ENCODE measurements around the gene GRIN1.
"Not testable (repeated sequence)": the region's sequence is repeated elsewhere in the genome, so short reads cannot be mapped to it uniquely, and the experiment has no call there.

Gene GRIN1

DNA sequence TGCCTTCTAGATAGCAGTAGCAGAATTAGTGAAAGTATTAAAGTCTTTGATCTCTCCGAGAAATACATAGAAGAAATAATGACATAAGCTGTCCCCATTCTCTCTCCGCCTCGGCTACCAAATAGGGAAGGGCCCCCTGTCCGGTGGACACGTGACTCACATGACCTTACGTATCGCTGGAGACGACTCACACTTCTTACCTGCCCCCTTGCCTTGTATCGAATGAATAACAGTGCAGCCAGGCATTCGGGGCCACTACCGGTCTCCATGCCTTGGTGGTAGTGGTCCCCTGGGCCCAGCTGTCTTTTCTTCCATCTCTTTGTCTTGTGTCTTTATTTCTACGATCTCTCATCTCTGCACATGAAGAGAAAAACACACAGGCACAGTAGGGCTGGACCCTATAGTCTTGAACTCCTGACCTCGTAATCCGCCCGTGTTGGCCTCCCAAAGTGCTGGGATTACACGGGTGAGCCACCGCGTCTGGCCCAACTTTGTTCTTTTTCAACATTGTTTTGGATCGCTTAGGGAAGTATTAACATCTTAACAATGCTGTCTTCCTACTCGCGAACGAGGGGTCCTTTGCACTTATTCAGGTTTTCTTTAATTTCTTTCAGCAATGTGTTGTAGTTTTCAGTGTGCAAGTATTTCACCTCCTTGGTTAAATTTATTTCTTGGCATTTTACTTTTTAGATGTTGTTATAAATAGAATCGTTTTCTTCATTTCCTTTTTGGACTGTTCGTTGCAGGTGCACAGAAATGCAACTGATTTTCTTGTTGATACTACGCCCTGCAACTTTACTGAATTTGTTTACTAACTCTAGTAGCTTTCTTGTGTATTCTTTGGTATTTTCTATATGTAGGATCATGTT, 16.8 kb upstream of the GRIN1 start:
- not testable (repeated sequence) for H3K9me3 ChIP-seq (ENCODE audit: control insufficient read depth, low read length); H3K27me3 ChIP-seq (ENCODE audit: control insufficient read depth, insufficient read depth, low read length, poor library complexity, severe bottlenecking); H3K4me1 ChIP-seq (ENCODE audit: control insufficient read depth, insufficient read depth, low read length); H3K36me3 ChIP-seq (ENCODE audit: control insufficient read depth, insufficient read depth, low read length); H3K27ac ChIP-seq (ENCODE audit: insufficient read depth, low read depth, low read length, poor library complexity, severe bottlenecking); H3K4me3 ChIP-seq (ENCODE audit: insufficient read depth, low read depth, low read length)
- 85 to 87% methylated on average over 21 to 24 of the region's 25 CpGs for WGBS, 2 experiments

DNA sequence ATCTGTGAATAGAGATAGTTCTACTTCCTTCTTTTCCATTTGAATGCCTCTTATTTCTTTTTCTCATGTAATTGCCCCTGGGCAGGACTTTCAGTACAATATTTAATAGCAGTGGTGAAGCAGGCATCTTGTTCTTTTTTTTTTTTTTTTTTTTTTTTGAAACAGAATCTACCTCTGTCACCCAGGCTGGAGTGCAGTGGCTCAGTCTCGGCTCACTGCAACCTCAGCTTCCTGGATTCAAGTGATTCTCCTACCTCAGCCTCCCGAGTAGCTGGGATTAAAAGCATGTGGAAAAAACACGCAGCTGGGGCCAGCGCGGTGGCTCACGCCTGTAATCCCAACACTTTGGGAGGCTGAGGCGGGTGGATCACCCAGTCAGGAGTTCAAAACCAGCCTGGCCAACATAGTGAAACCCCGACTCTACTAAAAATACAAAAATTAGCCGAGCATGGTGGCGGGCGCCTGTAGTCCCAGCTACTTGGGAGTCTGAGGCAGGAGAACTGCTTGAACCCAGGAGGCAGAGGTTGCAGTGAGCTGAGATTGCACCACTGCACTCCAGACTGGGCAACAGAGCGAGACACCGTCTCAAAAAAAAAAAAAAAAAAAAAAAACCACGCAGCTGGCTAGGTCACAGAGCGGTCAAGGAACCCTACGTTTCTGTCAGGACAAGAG, 16.0 kb upstream of the GRIN1 start:
- H3K9me3 ChIP-seq (ENCODE audit: control insufficient read depth, low read length); H3K27ac ChIP-seq (ENCODE audit: insufficient read depth, low read depth, low read length, poor library complexity, severe bottlenecking); H3K4me3 ChIP-seq (ENCODE audit: insufficient read depth, low read depth, low read length); H3K27me3 ChIP-seq (ENCODE audit: control insufficient read depth, insufficient read depth, low read length, poor library complexity, severe bottlenecking); H3K36me3 ChIP-seq (ENCODE audit: control insufficient read depth, insufficient read depth, low read length); H3K4me1 ChIP-seq (ENCODE audit: control insufficient read depth, insufficient read depth, low read length): not testable (repeated sequence)
- 88 to 92% methylated on average over 16 of the region's 16 CpGs for WGBS, 2 experiments

DNA sequence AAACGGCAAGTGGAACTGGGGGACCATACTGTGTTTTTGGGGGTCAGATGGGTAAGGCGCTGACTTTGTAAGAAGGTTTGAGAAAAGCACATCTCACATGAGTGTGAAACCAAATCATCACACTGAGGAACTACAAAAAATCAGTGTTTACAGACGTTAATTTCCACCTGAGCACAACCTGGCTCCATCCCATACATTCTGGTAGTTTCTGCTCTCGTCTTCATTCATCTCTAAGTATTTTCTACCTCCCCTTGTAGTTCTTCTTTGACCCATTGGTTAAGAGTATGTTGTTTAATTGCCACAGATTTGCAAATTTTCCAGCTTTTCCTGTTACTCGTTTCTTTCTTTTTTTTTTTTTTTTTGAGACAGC, 15.5 kb upstream of the GRIN1 start:
- Histone ChIP-seq H3K27ac (ENCODE audit: insufficient read depth, low read depth, low read length, poor library complexity, severe bottlenecking) (no peak overlapping the region), H3K9me3 (ENCODE audit: control insufficient read depth, low read length) (no peaks in the 10 kb centered on the region), H3K27me3 (ENCODE audit: control insufficient read depth, insufficient read depth, low read length, poor library complexity, severe bottlenecking) (no peaks in the 10 kb centered on the region), H3K36me3 (ENCODE audit: control insufficient read depth, insufficient read depth, low read length) (no peaks in the 10 kb centered on the region), H3K4me3 (ENCODE audit: insufficient read depth, low read depth, low read length) (no peak overlapping the region), H3K4me1 (ENCODE audit: control insufficient read depth, insufficient read depth, low read length) (peaks cover 3% of the 10 kb centered on the region)
- 94% methylated on average over 5 of the region's 5 CpGs for WGBS, 2 experiments

DNA sequence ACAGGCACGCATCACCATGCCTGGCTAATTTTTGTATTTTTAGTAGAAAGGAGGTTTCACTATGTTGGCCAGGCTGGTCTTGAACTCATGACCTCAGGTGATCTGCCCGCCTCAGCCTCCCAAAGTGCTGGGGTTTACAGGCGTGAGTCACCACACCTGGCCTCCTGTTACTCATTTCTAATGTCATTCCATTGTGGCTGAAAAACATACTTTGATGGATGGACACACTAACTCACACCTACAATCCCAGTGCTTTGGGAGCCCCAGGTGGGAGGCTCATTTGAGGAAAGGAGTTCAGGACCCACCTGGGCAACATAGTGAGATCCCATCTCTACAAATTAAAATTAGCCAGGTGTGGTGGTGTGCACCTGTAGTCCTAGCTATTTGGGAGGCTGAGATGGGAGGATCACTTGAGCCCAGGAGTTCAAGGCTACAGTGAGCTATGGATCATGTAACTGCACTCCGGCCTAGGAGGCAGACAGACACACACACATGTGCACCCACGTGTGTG, 14.9 kb upstream of the GRIN1 start:
- H3K4me1 ChIP-seq (ENCODE audit: control insufficient read depth, insufficient read depth, low read length); H3K4me3 ChIP-seq (ENCODE audit: insufficient read depth, low read depth, low read length); H3K27me3 ChIP-seq (ENCODE audit: control insufficient read depth, insufficient read depth, low read length, poor library complexity, severe bottlenecking); H3K9me3 ChIP-seq (ENCODE audit: control insufficient read depth, low read length); H3K36me3 ChIP-seq (ENCODE audit: control insufficient read depth, insufficient read depth, low read length); H3K27ac ChIP-seq (ENCODE audit: insufficient read depth, low read depth, low read length, poor library complexity, severe bottlenecking): not testable (repeated sequence)
- WGBS, 2 experiments, result 93% methylated on average over 5 of the region's 5 CpGs

DNA sequence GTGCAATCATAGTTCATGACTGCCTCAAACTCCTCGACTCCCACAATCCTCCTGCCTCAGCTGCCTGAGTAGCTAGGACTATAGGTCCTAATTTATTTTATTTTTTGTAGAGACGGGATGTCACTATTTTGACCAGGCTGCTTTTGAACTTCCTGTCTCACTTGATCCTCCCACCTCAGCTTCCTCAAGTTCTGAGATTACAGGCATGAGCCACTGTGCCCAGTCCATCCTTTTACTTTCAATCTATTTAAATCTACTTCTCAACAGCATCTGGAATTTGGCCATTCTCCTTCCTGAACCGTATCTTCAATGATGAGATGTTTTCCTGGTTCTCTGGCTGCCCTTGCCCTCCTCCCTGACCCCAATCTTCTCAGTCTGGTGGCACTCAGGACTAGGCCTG, 12.2 kb upstream of the GRIN1 start:
- no peak overlapping the region for H3K4me3 ChIP-seq (ENCODE audit: insufficient read depth, low read depth, low read length)
- WGBS, 2 experiments, result 95 to 96% methylated on average over 3 of the region's 3 CpGs
- no peak overlapping the region for H3K27ac ChIP-seq (ENCODE audit: insufficient read depth, low read depth, low read length, poor library complexity, severe bottlenecking)
- peaks cover 8% of the 10 kb centered on the region for H3K4me1 ChIP-seq (ENCODE audit: control insufficient read depth, insufficient read depth, low read length)
- peaks cover 19% of the 10 kb centered on the region for H3K27me3 ChIP-seq (ENCODE audit: control insufficient read depth, insufficient read depth, low read length, poor library complexity, severe bottlenecking)
- H3K9me3 ChIP-seq (ENCODE audit: control insufficient read depth, low read length), result no peaks in the 10 kb centered on the region
- H3K36me3 ChIP-seq (ENCODE audit: control insufficient read depth, insufficient read depth, low read length), result no peaks in the 10 kb centered on the region

DNA sequence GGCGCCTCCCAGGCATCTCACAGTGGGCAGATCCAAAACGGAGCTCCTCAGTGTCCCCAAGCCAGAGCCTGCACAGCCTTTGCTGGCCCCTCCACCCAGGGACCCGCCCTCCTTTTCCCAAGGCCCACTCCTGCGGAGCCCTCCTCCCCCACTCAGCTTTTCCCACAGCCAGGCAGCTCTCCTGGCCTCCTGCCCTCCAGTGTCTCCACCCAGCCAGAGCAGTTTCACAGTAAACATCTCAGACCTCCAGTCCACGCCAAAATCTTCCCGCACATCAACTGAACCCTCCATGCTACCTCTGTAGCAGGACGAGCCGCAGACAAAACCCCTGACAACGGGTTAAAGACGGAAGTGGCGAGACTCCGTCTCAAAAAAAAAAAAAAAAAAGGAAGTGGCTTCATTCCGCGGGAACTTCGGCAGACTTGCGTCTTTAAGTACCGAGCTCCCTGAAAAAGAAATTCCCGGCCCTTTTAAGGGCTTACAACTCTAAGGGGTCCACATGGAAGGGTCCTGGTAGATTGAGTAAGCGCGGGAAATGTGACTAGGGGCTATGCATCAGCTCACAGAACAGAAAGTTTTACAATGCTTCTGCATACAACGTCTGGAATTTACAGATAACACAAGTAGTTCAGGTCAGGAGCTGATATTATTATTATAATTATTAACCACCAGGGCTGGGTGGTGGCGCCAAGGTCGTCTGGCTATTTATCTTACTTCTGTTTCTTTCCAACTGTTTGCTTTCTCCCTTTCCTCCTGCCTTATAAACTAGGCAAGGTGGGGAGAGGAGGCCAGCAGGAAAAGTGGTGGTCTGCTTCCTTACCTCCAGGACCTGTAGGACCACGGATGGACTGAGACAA, 11.4 kb upstream of the GRIN1 start:
- 84 to 88% methylated on average over 24 of the region's 24 CpGs for WGBS, 2 experiments
- no peak overlapping the region for H3K4me3 ChIP-seq (ENCODE audit: insufficient read depth, low read depth, low read length)
- H3K27me3 ChIP-seq (ENCODE audit: control insufficient read depth, insufficient read depth, low read length, poor library complexity, severe bottlenecking), result peaks cover 27% of the 10 kb centered on the region
- H3K4me1 ChIP-seq (ENCODE audit: control insufficient read depth, insufficient read depth, low read length), result peaks cover 8% of the 10 kb centered on the region
- H3K36me3 ChIP-seq (ENCODE audit: control insufficient read depth, insufficient read depth, low read length), result no peaks in the 10 kb centered on the region
- H3K27ac ChIP-seq (ENCODE audit: insufficient read depth, low read depth, low read length, poor library complexity, severe bottlenecking), result no peak overlapping the region
- no peaks in the 10 kb centered on the region for H3K9me3 ChIP-seq (ENCODE audit: control insufficient read depth, low read length)

DNA sequence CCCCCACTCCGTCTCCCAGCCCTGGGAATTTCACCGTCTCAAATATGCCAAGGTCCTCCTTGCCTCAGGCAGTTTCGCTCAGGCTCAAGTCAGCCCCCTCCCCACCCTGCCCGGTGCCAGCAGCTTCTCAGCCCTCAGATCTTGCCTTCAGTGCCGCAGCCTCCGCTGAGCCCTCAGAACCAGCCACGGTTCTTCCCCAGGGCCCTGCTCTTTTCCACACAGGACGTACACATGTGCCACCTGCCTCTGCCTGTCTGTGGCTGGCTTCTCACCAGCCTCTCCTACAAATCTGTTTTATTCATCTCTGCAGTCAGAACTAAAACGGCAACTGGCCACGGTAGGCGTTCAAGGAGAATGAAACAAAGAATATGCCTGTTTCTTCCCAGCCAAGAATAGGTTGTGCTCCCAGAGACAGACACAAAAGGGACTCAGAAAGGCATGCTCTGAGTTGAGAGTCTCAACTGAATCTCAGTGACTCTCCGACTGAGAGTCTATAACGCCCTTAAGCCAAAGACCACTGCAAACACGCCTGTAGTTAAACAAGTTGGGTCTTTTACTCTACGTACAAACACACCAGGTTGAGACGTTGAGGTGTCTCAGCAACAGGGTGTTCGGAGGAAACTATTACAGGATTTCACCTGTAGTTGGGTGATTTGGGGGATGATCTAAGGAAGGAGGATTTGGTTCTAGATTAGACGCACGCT, 10.6 kb upstream of the GRIN1 start:
- no peak overlapping the region for H3K27ac ChIP-seq (ENCODE audit: insufficient read depth, low read depth, low read length, poor library complexity, severe bottlenecking)

DNA sequence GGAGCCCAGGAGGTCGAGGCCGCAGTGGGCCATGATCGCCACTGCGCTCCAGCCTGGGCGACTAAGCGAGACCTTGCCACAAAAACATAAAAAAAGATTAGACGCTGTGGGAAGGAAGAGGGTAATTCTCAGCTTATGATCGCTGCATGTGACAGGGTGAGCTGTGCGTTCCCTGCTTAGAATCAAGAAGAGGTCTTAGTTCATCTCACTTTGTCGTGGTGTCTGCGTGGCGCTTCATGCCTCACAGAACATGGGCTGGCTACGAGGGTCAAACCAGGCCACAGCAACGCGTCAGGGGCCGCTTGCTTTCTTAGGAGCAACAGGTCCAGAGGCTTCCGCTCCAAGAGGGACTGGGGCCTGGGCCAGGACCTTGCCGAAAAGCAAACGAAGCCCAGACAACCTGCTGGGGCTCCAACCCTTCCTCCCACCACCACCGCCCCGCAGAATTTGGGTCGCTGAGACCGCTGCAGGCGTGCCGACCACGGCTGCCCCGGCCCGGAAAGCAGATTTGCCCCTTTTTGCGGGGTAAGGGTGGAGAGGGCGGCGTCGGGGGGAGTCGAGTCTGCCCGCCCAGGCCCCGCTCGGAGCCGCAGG, 10.0 kb upstream of the GRIN1 start:
- no peak overlapping the region for H3K27ac ChIP-seq (ENCODE audit: insufficient read depth, low read depth, low read length, poor library complexity, severe bottlenecking)
- no peaks in the 10 kb centered on the region for H3K9me3 ChIP-seq (ENCODE audit: control insufficient read depth, low read length)
- H3K4me3 ChIP-seq (ENCODE audit: insufficient read depth, low read depth, low read length), result peak overlapping the region; percentile 91
- H3K4me1 ChIP-seq (ENCODE audit: control insufficient read depth, insufficient read depth, low read length), result peaks cover 8% of the 10 kb centered on the region
- WGBS, 2 experiments, result 24 to 25% methylated on average over 37 of the region's 37 CpGs
- H3K36me3 ChIP-seq (ENCODE audit: control insufficient read depth, insufficient read depth, low read length), result no peaks in the 10 kb centered on the region
- H3K27me3 ChIP-seq (ENCODE audit: control insufficient read depth, insufficient read depth, low read length, poor library complexity, severe bottlenecking), result peaks cover 37% of the 10 kb centered on the region

More for the DNA sequence above, 10.6 kb upstream of the GRIN1 start:
- Histone ChIP-seq H3K4me3 (ENCODE audit: insufficient read depth, low read depth, low read length) (peak overlapping the region; percentile 91), H3K36me3 (ENCODE audit: control insufficient read depth, insufficient read depth, low read length) (no peaks in the 10 kb centered on the region), H3K4me1 (ENCODE audit: control insufficient read depth, insufficient read depth, low read length) (peaks cover 8% of the 10 kb centered on the region), H3K27me3 (ENCODE audit: control insufficient read depth, insufficient read depth, low read length, poor library complexity, severe bottlenecking) (peaks cover 32% of the 10 kb centered on the region), H3K9me3 (ENCODE audit: control insufficient read depth, low read length) (no peaks in the 10 kb centered on the region)
- 86% methylated on average over 19 of the region's 19 CpGs for WGBS, 2 experiments

DNA sequence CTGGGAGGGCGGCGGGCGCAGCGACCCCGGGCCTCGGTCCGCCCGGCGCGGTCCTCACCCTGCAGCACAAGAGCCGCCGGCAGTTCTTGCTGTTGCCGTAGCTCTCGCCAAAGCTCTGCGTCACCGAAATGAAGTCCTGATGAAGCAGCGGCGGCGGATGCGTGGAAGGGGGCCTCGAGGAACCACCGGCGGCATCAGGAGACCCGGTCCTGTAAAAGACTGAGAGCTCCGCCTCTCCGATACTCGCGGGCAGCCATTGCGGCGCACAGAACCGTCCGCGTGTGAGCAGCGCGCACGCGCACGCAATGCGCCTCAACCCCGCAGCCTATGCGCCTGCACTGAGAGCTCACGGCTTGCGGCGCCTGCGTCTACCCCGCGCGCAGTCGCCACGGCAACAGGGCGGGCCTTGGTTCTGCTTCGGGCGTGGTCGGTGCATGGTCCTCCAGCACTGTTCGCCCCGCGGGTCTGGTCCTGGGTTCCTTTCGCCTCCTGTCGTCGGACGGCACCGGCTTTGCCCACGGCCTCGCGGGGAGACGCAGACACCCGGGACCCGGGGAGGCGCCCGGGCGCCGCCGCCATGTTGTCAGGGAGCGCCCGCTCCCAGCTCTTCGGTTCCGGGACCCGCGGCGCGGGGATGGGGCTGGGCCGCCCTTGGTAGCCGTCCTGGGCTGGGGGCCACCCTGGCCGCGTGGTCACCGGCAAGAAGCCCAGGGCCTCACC, 9.3 kb upstream of the GRIN1 start:
- no peaks in the 10 kb centered on the region for H3K9me3 ChIP-seq (ENCODE audit: control insufficient read depth, low read length)
- WGBS, 2 experiments, result 0% methylated on average over 86 of the region's 86 CpGs
- H3K27ac ChIP-seq (ENCODE audit: insufficient read depth, low read depth, low read length, poor library complexity, severe bottlenecking), result no peak overlapping the region
- H3K27me3 ChIP-seq (ENCODE audit: control insufficient read depth, insufficient read depth, low read length, poor library complexity, severe bottlenecking), result peaks cover 44% of the 10 kb centered on the region
- peaks cover 8% of the 10 kb centered on the region for H3K4me1 ChIP-seq (ENCODE audit: control insufficient read depth, insufficient read depth, low read length)
- H3K4me3 ChIP-seq (ENCODE audit: insufficient read depth, low read depth, low read length), result peak overlapping the region; percentile 91
- H3K36me3 ChIP-seq (ENCODE audit: control insufficient read depth, insufficient read depth, low read length), result no peaks in the 10 kb centered on the region
